GM21423 (cell line): ENCODE results near the gene L1CAM.

Source experiments
- ATAC-seq: cut with Tn5 transposase; IDR thresholded peaks from one replicate; pipeline ENCODE4 v1.9.1; 2021; ENCODE audit warnings: mild to moderate bottlenecking, moderate library complexity; ENCODE audit not compliant: unreplicated experiment

L1CAM gene

GRCh38 chrX:153879741-153880439, 6.1 kb downstream of the L1CAM start:
- no peak for ATAC-seq

GRCh38 chrX:153878969-153879653, 6.9 kb downstream of the L1CAM start:
- no peak for ATAC-seq

DNA sequence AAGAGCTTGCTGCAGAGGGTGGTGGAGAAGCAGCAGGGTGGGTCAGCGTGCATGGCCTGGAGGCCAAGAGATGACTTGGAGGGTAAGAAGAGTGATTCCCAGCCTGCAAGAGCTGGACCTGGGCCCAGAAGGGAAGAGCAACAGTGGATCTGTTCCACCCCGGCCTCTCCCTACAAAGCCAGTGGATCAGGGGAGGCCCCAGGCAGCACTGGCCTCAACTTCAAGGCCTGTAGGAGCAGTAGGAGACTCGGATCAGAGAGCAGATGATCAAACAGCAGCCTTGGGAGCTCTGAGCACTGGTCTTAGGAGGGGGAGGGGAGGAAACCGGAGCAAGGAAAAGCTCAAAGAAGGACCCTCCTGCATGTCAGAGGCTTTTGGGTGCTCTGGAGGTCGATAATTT, 7.6 kb downstream of the L1CAM start:
- no peak for ATAC-seq

DNA sequence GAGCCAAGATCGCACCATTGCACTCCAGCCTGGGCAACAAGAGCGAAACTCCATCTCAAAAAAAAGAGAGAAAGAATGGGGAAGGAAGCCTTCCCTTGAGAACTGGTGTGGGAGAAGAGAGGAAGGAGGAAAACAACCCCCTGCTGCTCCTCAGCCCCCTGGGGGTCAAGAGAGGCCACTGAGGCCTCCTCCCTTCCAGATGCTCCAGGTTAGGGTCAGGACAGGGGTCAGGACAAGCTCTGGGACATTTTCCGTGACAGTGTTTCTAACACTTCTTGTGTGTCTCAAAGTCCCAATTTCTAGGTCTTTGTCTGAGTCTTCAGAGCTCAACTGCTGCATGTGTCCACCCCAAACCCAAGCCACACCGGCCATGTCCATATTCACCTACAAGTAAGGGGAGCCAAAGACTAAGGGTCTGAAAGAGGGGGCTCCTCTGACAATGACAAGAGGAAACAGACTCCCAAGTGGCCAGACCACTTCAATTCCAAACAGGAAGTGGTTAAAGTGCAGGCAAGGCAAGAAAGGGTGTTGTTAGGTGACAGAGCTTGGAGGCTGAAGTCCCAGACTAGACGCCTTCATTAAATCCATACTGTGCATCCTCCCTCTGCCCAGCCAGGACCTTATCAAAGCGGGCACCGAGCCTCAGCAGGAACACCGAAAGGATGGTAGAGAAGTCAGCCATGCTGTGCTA, 8.3 kb downstream of the L1CAM start:
- ATAC-seq: no peak

DNA sequence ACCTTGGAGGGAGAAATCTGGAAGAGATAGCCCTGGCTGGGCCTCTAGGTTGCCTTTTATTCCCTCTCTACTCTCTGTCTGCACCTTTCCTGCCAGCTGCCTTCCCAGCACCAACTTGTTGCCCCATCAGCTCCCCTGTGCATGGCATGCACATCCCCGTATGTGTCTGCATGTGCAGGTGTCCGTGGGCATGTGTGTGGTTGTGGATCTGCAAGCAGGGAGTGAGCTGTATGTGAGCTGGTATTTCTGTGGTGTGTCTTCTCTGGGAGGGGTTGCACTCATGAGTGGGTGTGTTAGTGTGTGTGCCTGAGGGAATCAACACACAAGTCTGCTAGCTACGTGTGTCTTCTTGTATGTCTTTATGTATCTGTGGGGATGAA, 9.9 kb downstream of the L1CAM start:
- no peak for ATAC-seq

- no peak for ATAC-seq
Observed at GRCh38 chrX:153875391-153876111, 10.4 kb downstream of the L1CAM start.

DNA sequence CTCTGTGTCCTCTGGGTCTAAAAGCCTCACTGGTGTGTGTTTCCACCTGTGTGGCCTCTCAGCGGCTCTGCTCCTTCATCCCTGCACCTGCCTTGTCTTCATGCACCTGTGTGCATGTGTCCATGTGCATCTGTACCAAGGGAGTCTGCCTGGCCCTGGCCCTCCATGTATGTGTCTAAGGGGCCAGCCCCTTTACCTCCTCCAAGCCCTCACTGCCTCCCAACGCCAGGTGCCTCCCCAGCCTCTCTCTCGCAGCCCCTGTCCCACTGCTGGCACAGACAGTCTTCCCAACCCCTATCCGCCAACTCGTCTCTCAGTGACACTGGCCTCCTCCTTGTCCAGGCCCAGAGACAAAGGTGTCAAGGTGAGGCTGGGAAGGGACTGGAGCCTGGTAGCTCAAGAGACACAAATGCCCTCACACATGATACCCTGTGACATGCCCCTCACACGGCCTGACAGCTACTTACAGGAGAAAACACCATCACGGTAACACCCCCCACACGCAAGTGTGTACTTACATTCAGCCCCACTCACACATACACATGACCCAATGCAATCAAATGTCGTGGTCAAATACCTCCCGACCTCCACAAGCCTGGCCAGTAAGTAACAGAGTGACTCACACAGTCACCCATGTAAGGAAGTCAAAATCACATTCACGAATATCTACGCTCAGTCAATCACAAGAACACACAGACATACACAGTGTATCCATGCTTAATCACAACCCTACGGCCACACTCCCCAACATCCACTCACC, 11.4 kb downstream of the L1CAM start:
- ATAC-seq: no peak

DNA sequence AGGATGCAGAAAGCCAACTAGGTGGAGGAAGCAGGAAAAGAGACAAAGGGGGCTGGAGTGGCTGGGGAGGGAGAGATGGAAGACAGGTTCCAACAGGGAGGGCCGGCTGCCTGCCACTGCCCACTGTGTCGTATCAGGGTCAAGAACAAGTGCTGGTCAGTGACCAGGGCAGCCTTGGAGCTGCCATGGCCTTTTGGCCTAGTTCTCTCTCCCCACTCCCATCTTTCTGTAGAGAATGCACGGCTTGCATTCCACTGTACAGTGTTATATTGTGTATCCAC, 11.9 kb downstream of the L1CAM start:
- no peak for ATAC-seq

DNA sequence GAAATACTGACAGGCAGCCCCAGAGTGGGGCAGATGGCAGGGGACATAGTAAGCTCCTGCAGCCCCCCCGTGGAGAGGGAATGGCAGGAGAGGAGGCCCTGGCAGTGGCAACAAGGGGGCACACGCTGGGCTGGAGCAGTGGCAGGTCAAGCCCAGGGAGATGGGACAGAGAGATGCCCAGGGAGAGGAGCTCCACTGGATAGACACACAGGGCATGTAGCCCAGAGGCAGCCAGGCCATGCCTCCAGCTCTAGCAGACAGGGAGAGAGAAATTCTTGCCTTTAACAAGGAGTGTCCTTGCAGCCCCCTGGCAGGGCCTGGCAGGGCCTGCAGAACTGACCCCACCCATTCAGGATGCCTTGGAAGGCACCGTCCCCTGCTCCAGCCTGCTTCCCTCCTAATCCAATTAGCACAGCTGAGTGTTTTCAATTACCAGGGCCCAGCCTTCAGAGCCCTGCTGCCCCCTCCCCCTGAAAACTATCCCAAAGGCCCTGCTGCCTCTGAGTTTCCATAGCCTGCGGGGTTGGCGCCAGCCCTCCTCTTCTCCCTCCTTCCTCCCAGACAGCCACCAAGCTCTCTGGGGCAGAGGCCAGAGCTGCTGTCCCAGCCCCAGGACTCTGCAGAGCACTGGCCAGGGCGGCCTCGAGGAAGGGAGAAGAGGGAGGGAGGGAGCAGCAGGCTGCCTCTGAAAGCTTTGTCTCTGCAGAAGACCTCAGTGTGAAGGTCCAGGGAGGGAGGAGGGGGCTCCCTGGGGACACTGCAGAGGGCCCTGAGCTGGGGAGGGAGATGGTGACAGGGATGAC, 12.5 kb downstream of the L1CAM start:
- ATAC-seq: no peak

DNA sequence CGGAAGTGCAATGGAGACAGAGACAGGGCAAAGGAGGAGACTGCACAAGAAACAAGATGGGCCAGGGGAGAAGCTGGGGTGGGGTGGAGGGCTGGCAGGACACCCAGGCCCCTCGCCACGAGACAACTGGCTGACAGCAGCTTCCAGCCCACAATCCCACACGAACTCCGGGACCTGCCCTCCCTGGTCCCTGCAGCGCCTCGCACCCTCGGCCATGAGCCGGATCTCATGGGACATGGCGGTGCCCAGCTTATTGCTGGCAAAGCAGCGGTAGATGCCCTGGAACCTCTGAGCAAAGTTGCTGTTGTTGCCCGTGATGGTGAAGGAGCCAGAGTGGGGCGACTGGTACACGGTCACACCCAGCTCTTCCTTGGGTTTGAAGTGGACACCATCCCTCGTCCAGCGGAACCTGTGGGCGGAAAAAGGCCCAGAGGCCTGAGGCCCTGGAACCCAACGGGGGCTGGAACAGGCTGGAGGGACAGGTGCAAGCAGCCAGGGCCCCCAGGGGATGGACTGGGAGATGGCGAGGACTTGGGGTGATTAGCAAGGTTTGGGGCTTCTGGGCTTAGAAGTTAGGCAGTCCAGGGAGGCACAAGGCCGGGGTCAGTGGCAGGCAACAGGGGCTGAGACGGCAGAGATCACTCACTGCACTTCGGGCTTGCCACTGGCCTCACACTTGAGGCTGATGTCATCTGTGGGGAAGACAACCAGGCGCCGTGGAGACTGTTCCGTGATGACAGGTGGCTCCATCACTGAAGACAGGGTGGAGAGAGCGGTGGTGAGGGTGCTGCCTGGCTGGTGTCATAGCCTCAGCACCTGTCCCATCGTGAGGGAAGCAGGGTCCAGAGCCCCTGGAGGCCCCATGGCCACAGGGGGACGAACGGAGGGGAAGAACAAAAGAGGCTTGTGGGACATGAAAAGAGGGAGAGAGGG, 13.8 kb downstream of the L1CAM start:
- no peak for ATAC-seq

DNA sequence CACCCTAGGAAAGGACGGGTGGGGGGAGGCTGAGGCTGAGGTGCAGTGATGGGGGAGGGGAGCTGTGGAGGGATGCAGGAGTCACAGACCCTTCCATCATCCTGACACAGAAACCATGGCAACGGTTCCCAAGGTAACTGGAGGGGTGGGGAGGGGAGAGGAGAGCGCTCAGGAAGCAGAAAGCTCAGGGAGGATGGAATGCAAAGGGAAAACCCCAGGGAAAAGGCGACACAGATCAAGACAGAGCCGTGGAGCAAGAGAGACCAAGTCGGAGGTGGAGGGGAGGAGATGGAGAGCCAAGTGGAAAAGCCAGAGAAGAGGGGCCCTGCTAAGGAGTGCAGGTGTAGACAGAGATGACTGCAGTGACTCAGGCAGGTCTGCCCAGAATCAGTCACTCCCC, 14.5 kb downstream of the L1CAM start:
- ATAC-seq: no peak

DNA sequence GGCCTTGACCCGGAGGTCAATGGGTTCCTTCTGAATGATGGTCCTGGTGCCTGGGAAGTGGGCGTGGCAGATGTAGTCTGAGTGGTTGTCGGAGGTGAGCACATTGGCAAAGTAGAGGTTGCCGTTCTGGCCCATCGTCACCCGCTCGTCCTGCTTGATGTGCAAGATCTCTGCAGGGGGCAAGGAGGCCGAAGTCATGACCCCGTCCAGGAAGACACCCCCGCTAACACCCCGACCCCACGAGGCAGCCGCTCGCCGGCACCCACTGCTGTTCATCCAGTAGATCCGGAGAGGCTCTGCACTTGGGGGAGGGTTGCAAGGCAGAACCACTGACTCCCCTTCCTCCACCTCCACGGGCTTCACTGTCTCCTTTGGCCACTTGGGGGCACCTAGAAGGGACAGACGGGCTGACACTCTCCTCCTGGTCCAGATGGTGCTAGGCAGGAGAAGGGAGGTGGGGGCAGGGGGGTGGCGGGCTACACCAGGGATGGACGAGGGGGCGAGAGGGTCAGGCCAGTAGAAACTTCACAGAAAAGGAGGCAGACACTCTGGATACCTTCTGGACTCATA, 15.1 kb downstream of the L1CAM start:
- no peak for ATAC-seq

DNA sequence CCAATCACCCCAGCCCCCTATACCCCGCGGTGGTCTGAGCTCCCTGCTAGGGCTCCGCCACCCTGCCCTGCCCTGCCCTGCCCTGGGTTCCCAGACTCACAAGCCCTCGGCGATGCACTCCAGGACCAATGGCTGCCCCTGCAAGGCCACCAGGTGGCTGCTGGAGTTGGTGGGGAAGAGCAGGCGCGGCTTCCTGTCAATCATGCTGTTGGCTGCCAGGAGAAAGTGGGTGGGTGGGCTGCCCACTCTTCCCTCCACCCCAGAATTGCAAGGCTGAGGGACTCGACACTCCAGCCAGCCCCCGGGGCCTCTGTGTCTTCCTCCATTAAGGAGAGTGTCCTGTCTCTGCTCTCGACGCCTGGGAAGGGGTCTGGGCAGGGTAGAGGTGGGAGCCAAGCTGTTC, 15.7 kb downstream of the L1CAM start:
- ATAC-seq: no peak

DNA sequence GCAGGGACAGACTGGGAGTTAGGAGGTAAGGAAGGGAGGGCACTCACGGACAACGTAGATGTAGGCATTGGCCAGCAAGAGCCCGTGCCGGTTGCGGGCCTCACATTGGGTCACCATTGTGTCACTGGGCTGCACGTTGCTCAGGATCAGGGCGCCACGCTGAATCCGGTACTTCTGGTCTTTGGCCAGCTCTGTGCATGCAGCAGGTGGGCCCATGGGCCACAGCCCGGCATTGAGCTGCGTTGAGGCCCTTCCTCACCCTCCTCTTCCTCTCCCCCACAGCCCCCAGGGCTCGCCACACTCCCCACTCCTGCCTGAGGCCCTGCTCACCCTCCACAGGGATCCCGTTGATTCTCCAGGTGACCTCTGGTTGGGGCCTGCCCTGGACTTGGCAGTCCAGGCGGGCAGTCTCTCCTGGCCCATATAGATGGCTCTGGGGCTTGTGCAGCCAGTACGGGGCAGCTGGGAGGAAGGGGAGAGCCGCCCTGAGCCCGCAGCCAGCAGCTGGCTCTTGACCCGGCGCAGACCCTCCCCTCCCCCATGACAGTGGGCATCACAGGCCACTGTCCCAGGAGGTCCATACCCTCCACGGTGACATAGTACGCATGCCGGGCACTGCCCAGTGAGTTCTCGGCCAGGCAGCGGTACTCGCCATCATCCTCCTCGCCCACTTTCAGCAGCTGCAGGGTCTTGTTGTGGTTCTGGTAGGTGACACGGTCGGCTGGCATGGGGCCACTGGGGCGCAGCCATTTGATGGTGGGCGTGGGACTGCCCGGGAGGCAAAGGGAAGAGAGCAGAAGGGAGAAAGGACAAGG, 16.3 kb downstream of the L1CAM start:
- no peak for ATAC-seq

- no peak for ATAC-seq
Observed at GRCh38 chrX:153868576-153869472, 17.1 kb downstream of the L1CAM start.

GRCh38 chrX:153867671-153868070, 18.3 kb downstream of the L1CAM start:
- no peak for ATAC-seq

GRCh38 chrX:153867139-153867538, 18.8 kb downstream of the L1CAM start:
- ATAC-seq: no peak
